Ovary (tissue), 3 donors: ENCODE results near the gene IRF8.

Experiments
- EP300 ChIP-seq: sonication (generic); formaldehyde crosslinking; IDR thresholded peaks from one replicate; pipeline ENCODE4 v1.6.1; 2017; ENCODE audit warnings: antibody characterized with exemption
- POLR2A ChIP-seq: fragments of 450-650 bp; IDR thresholded peaks from one replicate; pipeline ENCODE4 v1.6.1; 2017; ENCODE audit warnings: antibody characterized with exemption, mild to moderate bottlenecking, moderate library complexity
- TF ChIP-seq, protein P1 (sequence below), 3 donors: fragments of 450-650 bp in 2 of 3; fragments of 200-600 bp in 1 of 3; IDR thresholded peaks; one replicate each; pipeline versions ENCODE4 v1.5.1 to v1.8.0; 2016 to 2022; ENCODE audit warnings: antibody characterized with exemption in 3 of 3, mild to moderate bottlenecking in 1 of 3
- donor health status: DM: no; HTN: no; CAD: no.

- TF ChIP-seq, protein P1, sequence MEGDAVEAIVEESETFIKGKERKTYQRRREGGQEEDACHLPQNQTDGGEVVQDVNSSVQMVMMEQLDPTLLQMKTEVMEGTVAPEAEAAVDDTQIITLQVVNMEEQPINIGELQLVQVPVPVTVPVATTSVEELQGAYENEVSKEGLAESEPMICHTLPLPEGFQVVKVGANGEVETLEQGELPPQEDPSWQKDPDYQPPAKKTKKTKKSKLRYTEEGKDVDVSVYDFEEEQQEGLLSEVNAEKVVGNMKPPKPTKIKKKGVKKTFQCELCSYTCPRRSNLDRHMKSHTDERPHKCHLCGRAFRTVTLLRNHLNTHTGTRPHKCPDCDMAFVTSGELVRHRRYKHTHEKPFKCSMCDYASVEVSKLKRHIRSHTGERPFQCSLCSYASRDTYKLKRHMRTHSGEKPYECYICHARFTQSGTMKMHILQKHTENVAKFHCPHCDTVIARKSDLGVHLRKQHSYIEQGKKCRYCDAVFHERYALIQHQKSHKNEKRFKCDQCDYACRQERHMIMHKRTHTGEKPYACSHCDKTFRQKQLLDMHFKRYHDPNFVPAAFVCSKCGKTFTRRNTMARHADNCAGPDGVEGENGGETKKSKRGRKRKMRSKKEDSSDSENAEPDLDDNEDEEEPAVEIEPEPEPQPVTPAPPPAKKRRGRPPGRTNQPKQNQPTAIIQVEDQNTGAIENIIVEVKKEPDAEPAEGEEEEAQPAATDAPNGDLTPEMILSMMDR (IDR thresholded peaks at IDR 0.05): no peak
- TF ChIP-seq POLR2A (no peak), EP300 (no peak)
These were observed 28.4 kb downstream of the IRF8 start for GRCh38 chr16:85927371-85927770.
